Measurements from ENCODE around the gene CIROP.

The CIROP gene

GRCh38 chr14:23060536-23061260 is 44.1 kb downstream of the CIROP start:
- no peak for ATAC-seq
- TF ChIP-seq, protein P1, sequence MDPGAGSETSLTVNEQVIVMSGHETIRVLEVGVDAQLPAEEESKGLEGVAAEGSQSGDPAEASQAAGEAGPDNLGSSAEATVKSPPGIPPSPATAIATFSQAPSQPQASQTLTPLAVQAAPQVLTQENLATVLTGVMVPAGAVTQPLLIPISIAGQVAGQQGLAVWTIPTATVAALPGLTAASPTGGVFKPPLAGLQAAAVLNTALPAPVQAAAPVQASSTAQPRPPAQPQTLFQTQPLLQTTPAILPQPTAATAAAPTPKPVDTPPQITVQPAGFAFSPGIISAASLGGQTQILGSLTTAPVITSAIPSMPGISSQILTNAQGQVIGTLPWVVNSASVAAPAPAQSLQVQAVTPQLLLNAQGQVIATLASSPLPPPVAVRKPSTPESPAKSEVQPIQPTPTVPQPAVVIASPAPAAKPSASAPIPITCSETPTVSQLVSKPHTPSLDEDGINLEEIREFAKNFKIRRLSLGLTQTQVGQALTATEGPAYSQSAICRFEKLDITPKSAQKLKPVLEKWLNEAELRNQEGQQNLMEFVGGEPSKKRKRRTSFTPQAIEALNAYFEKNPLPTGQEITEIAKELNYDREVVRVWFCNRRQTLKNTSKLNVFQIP (CRISPR knock-in tag; IDR thresholded peaks at IDR 0.05; ENCODE audit: borderline replicate concordance, low read depth), result no peak
- no peak for TF ChIP-seq GLIS3 (CRISPR knock-in tag; IDR thresholded peaks at IDR 0.05)
- TF ChIP-seq, protein P2, sequence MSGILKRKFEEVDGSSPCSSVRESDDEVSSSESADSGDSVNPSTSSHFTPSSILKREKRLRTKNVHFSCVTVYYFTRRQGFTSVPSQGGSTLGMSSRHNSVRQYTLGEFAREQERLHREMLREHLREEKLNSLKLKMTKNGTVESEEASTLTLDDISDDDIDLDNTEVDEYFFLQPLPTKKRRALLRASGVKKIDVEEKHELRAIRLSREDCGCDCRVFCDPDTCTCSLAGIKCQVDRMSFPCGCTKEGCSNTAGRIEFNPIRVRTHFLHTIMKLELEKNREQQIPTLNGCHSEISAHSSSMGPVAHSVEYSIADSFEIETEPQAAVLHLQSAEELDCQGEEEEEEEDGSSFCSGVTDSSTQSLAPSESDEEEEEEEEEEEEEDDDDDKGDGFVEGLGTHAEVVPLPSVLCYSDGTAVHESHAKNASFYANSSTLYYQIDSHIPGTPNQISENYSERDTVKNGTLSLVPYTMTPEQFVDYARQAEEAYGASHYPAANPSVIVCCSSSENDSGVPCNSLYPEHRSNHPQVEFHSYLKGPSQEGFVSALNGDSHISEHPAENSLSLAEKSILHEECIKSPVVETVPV (CRISPR knock-in tag; IDR thresholded peaks at IDR 0.05), result no peak
- no peak for TF ChIP-seq TOX (CRISPR knock-in tag; IDR thresholded peaks at IDR 0.05; ENCODE audit: borderline replicate concordance)

GRCh38 chr14:23058654-23059504 is 45.9 kb downstream of the CIROP start:
- TF ChIP-seq OSR1 (CRISPR knock-in tag; IDR thresholded peaks at IDR 0.05), result no peak
- no peak for TF ChIP-seq PPARA (CRISPR knock-in tag; IDR thresholded peaks at IDR 0.05; ENCODE audit: borderline replicate concordance)
- TF ChIP-seq, protein P3, sequence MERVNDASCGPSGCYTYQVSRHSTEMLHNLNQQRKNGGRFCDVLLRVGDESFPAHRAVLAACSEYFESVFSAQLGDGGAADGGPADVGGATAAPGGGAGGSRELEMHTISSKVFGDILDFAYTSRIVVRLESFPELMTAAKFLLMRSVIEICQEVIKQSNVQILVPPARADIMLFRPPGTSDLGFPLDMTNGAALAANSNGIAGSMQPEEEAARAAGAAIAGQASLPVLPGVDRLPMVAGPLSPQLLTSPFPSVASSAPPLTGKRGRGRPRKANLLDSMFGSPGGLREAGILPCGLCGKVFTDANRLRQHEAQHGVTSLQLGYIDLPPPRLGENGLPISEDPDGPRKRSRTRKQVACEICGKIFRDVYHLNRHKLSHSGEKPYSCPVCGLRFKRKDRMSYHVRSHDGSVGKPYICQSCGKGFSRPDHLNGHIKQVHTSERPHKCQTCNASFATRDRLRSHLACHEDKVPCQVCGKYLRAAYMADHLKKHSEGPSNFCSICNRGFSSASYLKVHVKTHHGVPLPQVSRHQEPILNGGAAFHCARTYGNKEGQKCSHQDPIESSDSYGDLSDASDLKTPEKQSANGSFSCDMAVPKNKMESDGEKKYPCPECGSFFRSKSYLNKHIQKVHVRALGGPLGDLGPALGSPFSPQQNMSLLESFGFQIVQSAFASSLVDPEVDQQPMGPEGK (CRISPR knock-in tag; IDR thresholded peaks at IDR 0.05; ENCODE audit: borderline replicate concordance), result no peak
- no peak for ATAC-seq

DNA sequence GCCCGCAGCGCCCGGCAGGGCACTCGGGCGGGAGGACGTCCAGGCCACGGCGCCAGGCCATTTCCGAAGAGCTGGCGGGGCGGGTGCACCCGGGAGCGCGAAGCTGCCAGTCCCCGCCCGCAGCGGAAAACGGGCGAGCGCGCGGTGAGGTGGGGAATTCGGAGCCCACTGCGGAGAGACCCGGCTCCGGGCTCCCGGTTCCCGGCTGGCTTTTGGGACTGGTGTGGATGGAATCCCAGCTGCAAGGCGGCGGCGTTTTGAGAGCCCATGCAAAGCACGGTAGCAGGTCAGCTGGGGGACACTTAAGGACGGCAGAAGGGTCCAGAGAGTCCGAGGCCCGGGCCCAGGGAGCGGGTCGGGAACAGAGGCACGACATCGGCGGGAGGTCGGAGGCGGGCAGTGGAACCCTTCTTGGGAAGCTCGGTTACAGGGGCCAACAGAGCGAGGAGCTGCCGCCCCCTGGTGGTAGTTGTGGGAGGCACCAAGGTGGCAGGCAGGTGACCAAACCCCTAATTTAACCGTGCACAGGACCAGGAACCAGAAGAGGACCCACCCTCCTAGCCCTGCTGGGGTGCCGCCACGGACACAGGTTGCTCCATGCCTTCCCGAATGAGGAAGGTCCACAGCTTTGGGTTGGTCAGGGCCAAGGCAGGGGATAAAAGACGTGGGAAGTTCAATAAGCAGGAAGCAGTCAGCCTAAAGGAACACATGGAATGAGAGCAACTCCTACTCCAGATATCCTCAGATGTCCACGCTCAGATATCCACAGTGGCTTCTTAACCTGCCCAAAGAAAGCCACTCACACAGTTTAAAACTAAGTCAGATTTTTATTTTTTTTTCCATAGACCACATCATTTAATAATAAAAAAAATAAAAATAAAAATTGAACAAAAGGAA is 46.8 kb downstream of the CIROP start:
- ATAC-seq, result peak; percentile 72
- TF ChIP-seq SNAI2 (CRISPR knock-in tag; IDR thresholded peaks at IDR 0.05), result no peak
- TF ChIP-seq GLIS3 (CRISPR knock-in tag; IDR thresholded peaks at IDR 0.05), result peak; percentile 19
- TF ChIP-seq ISL1 (CRISPR knock-in tag; IDR thresholded peaks at IDR 0.05), result no peak
- no peak for TF ChIP-seq ARNTL (CRISPR knock-in tag; IDR thresholded peaks at IDR 0.05; ENCODE audit: borderline replicate concordance, low read depth)
- no peak for TF ChIP-seq OSR1 (CRISPR knock-in tag; IDR thresholded peaks at IDR 0.05)
- TF ChIP-seq, protein P3 (CRISPR knock-in tag; IDR thresholded peaks at IDR 0.05; ENCODE audit: borderline replicate concordance), result 0 out of 2 replicates have a peak, but pooled peaks have one; percentile 17
- no peak for TF ChIP-seq ZFP30 (CRISPR knock-in tag; IDR thresholded peaks at IDR 0.05)
- no peak for TF ChIP-seq PPARA (CRISPR knock-in tag; IDR thresholded peaks at IDR 0.05; ENCODE audit: borderline replicate concordance)

DNA sequence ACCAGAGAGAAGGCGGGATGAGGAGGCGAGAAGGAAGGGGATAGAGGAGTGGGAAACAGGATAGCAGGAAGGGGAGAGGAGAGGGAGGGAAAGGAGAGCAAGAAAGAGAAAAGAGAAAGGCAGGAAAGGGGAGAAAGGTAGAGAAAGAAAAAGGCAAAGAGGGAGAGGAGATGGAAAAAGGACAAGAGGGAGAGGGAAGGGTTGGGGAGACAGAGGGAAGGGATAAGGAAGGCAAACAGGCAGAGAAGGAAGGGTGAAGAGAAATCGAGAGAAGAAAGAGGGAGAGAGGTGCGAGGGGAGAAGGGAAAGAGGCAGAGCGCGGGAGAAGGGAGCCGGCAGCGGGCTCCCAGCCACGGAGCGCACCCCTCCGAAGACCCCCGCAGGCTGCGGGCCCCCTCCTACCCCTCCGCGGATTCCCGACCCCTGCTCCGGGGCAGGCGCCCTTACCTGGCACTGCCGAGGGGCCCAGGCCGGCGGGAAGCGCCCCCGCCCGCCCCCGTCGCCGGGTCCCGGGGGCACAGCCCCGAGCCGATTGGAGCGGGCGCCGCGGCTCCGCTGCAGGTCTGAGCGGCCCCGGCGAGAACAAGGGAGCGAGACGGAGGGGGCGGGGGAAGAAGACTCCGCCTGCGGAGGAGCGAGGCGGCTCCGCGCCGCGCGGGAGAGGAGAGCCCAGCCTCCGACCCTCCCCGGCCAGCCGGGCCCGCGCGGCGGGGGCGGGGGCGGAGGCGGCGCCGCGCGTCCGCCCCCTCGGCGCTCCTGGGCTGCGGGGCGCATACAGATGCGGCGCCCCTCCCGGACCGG is 47.6 kb downstream of the CIROP start, which contains the start of gene CDH24:
CDH24 (minus strand) TSS at position 565 of the 801 bp plus-strand sequence. CDS start 1,787 bp downstream, outside the sequence.
- TF ChIP-seq TCF4 (CRISPR knock-in tag; IDR thresholded peaks at IDR 0.05; ENCODE audit: borderline replicate concordance), result no peak
- ATAC-seq, result peak; percentile 58
